H9 (cell line): Measurements from ENCODE around the gene CALML4. TPM values are rescaled to one million over a fixed set of nuclear protein-coding genes. Genes with fewer than 3 reads are reported as not detected.

Experiments used
- DNase-seq: peaks from one replicate; pipeline ENCODE4 v3.0.0-alpha.2; 2017
- H2AFZ ChIP-seq: one replicate; pipeline ENCODE4 v1.6.1; 2013; ENCODE audit warnings: mild to moderate bottlenecking, low read length, control low read depth, moderate library complexity
- H2AK5ac ChIP-seq: 2 replicates; pipeline ENCODE4 v1.6.1; 2013; ENCODE audit warnings: low read length, control low read depth, mixed read lengths; ENCODE audit not compliant: insufficient read length
- H2BK120ac ChIP-seq: one replicate; pipeline ENCODE4 v1.6.1; 2013; ENCODE audit warnings: low read depth, mild to moderate bottlenecking, low read length, control low read depth, inconsistent platforms; ENCODE audit not compliant: poor library complexity, severe bottlenecking
- H2BK12ac ChIP-seq: 2 replicates; pipeline ENCODE4 v1.6.1; 2013; ENCODE audit warnings: low read length, control low read depth, mixed read lengths, low read depth; ENCODE audit not compliant: insufficient read length
- H2BK15ac ChIP-seq: 2 replicates; pipeline ENCODE4 v1.6.1; 2013; ENCODE audit warnings: low read depth, low read length, control low read depth
- H2BK20ac ChIP-seq: one replicate; pipeline ENCODE4 v1.6.1; 2013; ENCODE audit warnings: low read depth, mild to moderate bottlenecking, low read length, control low read depth, inconsistent platforms; ENCODE audit not compliant: poor library complexity, severe bottlenecking
- H2BK5ac ChIP-seq: 2 replicates; pipeline ENCODE4 v1.6.1; 2013; ENCODE audit warnings: low read length, control low read depth, mixed read lengths; ENCODE audit not compliant: insufficient read length
- H3K14ac ChIP-seq: 2 replicates; pipeline ENCODE4 v1.6.1; 2013; ENCODE audit warnings: low read length, control low read depth; ENCODE audit not compliant: insufficient read depth
- H3K18ac ChIP-seq: 2 replicates; pipeline ENCODE4 v1.6.1; 2013; ENCODE audit warnings: low read depth, mild to moderate bottlenecking, mixed read lengths, low read length, control low read depth; ENCODE audit not compliant: insufficient read length
- H3K23ac ChIP-seq: 2 replicates; pipeline ENCODE4 v1.6.1; 2013; ENCODE audit warnings: low read length, control low read depth, mixed read lengths, low read depth; ENCODE audit not compliant: insufficient read length
- H3K23me2 ChIP-seq: 2 replicates; pipeline ENCODE4 v1.6.1; 2013; ENCODE audit warnings: low read depth, mild to moderate bottlenecking, mixed read lengths, low read length, control low read depth; ENCODE audit not compliant: insufficient read length, poor library complexity, severe bottlenecking
- H3K27ac ChIP-seq: 2 replicates; pipeline ENCODE4 v1.5.1; 2013; ENCODE audit warnings: low read length, control low read depth, mixed read lengths, low read depth; ENCODE audit not compliant: insufficient read length
- H3K27me3 ChIP-seq: 2 replicates; pipeline ENCODE4 v1.6.1; 2013; ENCODE audit warnings: low read length, control low read depth, inconsistent platforms; ENCODE audit not compliant: insufficient read depth
- H3K4ac ChIP-seq: 2 replicates; pipeline ENCODE4 v1.6.1; 2013; ENCODE audit warnings: low read depth, mild to moderate bottlenecking, control low read depth, inconsistent platforms, low read length, moderate library complexity
- H3K4me1 ChIP-seq: 2 replicates; pipeline ENCODE4 v1.6.1; 2013; ENCODE audit warnings: low read length, control low read depth, inconsistent platforms; ENCODE audit not compliant: insufficient read depth
- H3K4me2 ChIP-seq: 2 replicates; pipeline ENCODE4 v1.6.1; 2013; ENCODE audit warnings: low read length, control low read depth, mixed read lengths; ENCODE audit not compliant: insufficient read length, insufficient read depth
- H3K56ac ChIP-seq: 2 replicates; pipeline ENCODE4 v1.6.1; 2013; ENCODE audit warnings: low read depth, mild to moderate bottlenecking, mixed read lengths, low read length, control low read depth; ENCODE audit not compliant: insufficient read length
- H3K79me1 ChIP-seq: 2 replicates; pipeline ENCODE4 v1.6.1; 2013; ENCODE audit warnings: low read depth, mild to moderate bottlenecking, moderate library complexity, low read length, control low read depth, inconsistent platforms; ENCODE audit not compliant: insufficient read depth, poor library complexity, severe bottlenecking
- H3K79me2 ChIP-seq: 2 replicates; pipeline ENCODE4 v1.6.1; 2013; ENCODE audit warnings: low read length, control low read depth, inconsistent platforms; ENCODE audit not compliant: insufficient read depth
- H3K9ac ChIP-seq: 2 replicates; pipeline ENCODE4 v1.6.1; 2013; ENCODE audit warnings: low read length, control low read depth, mixed read lengths; ENCODE audit not compliant: insufficient read length; ENCODE audit errors: extremely low read depth
- H3K9me3 ChIP-seq: one replicate; pipeline ENCODE4 v1.6.1; 2013; ENCODE audit warnings: low read depth, low read length, inconsistent platforms; ENCODE audit not compliant: control insufficient read depth
- H3T11ph ChIP-seq: one replicate; pipeline ENCODE4 v1.6.1; 2013; ENCODE audit warnings: mild to moderate bottlenecking, low read length, control low read depth, inconsistent platforms
- H4K20me1 ChIP-seq: one replicate; pipeline ENCODE4 v1.6.1; 2013; ENCODE audit not compliant: control insufficient read depth, insufficient read length, insufficient read depth
- H4K5ac ChIP-seq: 2 replicates; pipeline ENCODE4 v1.6.1; 2013; ENCODE audit warnings: low read depth, mild to moderate bottlenecking, mixed read lengths, low read length, control low read depth; ENCODE audit not compliant: insufficient read length
- H4K8ac ChIP-seq: replicated peaks from 2 replicates; pipeline ENCODE4 v1.6.1; 2013; ENCODE audit warnings: low read length, control low read depth, mixed read lengths, low read depth; ENCODE audit not compliant: insufficient read length
- H4K91ac ChIP-seq: 2 replicates; pipeline ENCODE4 v1.6.1; 2013; ENCODE audit warnings: low read depth, mild to moderate bottlenecking, moderate library complexity, mixed read lengths, low read length, control low read depth; ENCODE audit not compliant: insufficient read length
- H3K27ac Mint-ChIP-seq, 3 experiments: 2 replicates in 2 of 3; 3 replicates in 1 of 3; pipeline ENCODE4 v1.8.0; 2020 to 2021; ENCODE audit warnings: mixed read lengths in 3 of 3, mild to moderate bottlenecking in 1 of 3, moderate library complexity in 1 of 3
- H3K27me3 Mint-ChIP-seq: 2 replicates; pipeline ENCODE4 v1.8.0; 2021; ENCODE audit warnings: low read depth, mild to moderate bottlenecking, moderate library complexity, mixed read lengths
- H3K36me3 Mint-ChIP-seq, 3 experiments: 2 replicates in 2 of 3; 3 replicates in 1 of 3; pipeline ENCODE4 v1.8.0; 2020 to 2021; ENCODE audit warnings: low read depth in 3 of 3, mixed read lengths in 3 of 3; ENCODE audit not compliant: insufficient read depth in 1 of 3
- H3K4me1 Mint-ChIP-seq, 2 experiments: 2 replicates each; pipeline ENCODE4 v1.8.0; 2020; ENCODE audit warnings: mixed read lengths in 2 of 2
- H3K4me3 Mint-ChIP-seq, 2 experiments: 2 replicates in 1 of 2; 3 replicates in 1 of 2; pipeline ENCODE4 v1.8.0; 2020 to 2021; ENCODE audit warnings: mild to moderate bottlenecking in 2 of 2, mixed read lengths in 2 of 2, moderate library complexity in 1 of 2
- H3K9me3 Mint-ChIP-seq, 2 experiments: 2 replicates in 1 of 2; 3 replicates in 1 of 2; pipeline ENCODE4 v1.8.0; 2020; ENCODE audit warnings: mild to moderate bottlenecking in 2 of 2, mixed read lengths in 2 of 2, moderate library complexity in 1 of 2
- WGBS: extraction: QIAGEN DNeasy Blood & Tissue Kit; methylation state at CpG from one replicate; pipeline ENCODE4 v1.1.7; 2013; ENCODE audit warnings: missing lambda C conversion rate, low lambda C conversion rate, mixed read lengths; ENCODE audit not compliant: insufficient read length; ENCODE audit errors: extremely low coverage; 5-methylcytosine and 5-hydroxymethylcytosine counted together
- total RNA-seq: library from RNA; stranded (reverse); gene quantifications from 2 replicates; pipeline ENCODE4 v1.2.1, GENCODE V29; 2021
- TF ChIP-seq, protein P1 (sequence below): fragments of 200-600 bp; sonication (generic); conservative IDR thresholded peaks from 3 replicates; pipeline ENCODE4 v1.8.0; 2021; ENCODE audit warnings: antibody characterized with exemption, mild to moderate bottlenecking

Gene CALML4
- total RNA-seq, 1 experiment from 2014 or later = 11.8 TPM

DNA sequence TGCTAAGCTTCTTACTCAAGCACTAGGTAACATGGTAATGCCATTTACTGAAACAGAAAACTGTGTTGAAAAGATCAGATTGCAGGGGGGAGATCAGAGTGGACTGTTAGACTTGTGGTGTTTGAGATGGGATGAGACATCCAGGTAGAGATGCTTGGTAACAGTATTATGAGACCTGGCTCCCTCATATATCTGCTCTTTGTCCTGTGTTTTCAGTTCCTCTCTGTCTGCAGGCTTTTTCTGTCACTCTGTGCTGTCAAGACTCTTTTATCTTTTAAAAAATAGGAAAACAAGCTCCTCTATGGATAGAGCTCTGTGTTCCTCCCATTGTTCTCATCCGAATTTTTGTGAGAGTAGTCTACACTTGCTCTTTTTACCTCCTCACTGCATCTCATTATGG is 48.1 kb downstream of the CALML4 start:
- TF ChIP-seq, protein P1, sequence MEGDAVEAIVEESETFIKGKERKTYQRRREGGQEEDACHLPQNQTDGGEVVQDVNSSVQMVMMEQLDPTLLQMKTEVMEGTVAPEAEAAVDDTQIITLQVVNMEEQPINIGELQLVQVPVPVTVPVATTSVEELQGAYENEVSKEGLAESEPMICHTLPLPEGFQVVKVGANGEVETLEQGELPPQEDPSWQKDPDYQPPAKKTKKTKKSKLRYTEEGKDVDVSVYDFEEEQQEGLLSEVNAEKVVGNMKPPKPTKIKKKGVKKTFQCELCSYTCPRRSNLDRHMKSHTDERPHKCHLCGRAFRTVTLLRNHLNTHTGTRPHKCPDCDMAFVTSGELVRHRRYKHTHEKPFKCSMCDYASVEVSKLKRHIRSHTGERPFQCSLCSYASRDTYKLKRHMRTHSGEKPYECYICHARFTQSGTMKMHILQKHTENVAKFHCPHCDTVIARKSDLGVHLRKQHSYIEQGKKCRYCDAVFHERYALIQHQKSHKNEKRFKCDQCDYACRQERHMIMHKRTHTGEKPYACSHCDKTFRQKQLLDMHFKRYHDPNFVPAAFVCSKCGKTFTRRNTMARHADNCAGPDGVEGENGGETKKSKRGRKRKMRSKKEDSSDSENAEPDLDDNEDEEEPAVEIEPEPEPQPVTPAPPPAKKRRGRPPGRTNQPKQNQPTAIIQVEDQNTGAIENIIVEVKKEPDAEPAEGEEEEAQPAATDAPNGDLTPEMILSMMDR = no peak
- no peak overlapping the region for H2AFZ ChIP-seq
- no peak overlapping the region for H2BK20ac ChIP-seq
- no peak overlapping the region for H3K27ac ChIP-seq
- no peak overlapping the region for H3K18ac ChIP-seq
- H3T11ph ChIP-seq = no peak overlapping the region
- Mint-ChIP-seq H3K4me3 (no peak overlapping the region), H3K4me1 (no peaks in the 10 kb centered on the region), H3K9me3 (peaks cover 11 to 12% of the 10 kb centered on the region in 2 experiments; a peak in 3 of 5 replicates), H3K27me3 (no peaks in the 10 kb centered on the region), H3K36me3 (peaks cover 15 to 21% (median 16%) of the 10 kb centered on the region in 3 experiments), H3K27ac (no peak overlapping the region)
- no peaks in the 10 kb centered on the region for H3K4me1 ChIP-seq
- WGBS = no CpG with 5 or more reads among the region's 1 CpG
- no peak overlapping the region for H3K23ac ChIP-seq
- no peaks in the 10 kb centered on the region for H3K79me1 ChIP-seq
- H2BK5ac ChIP-seq = no peak overlapping the region
- no peak overlapping the region for H3K14ac ChIP-seq
- no peaks in the 10 kb centered on the region for H3K79me2 ChIP-seq
- H3K56ac ChIP-seq = no peak overlapping the region
- H3K27me3 ChIP-seq = no peaks in the 10 kb centered on the region
- H4K8ac ChIP-seq = no peak overlapping the region
- no peaks in the 10 kb centered on the region for H4K20me1 ChIP-seq
- H2BK12ac ChIP-seq = no peak overlapping the region
- DNase-seq = no peak
- no peak overlapping the region for H2BK120ac ChIP-seq
- no peak overlapping the region for H3K9ac ChIP-seq
- H2AK5ac ChIP-seq = no peak overlapping the region
- no peaks in the 10 kb centered on the region for H3K23me2 ChIP-seq
- no peaks in the 10 kb centered on the region for H3K9me3 ChIP-seq
- no peak overlapping the region for H4K5ac ChIP-seq
- H3K4ac ChIP-seq = no peak overlapping the region
- no peak overlapping the region for H3K4me2 ChIP-seq
- no peak overlapping the region for H2BK15ac ChIP-seq
- H4K91ac ChIP-seq = no peak overlapping the region
